Endodermal cell (in vitro differentiated cells): ENCODE results near the gene WBP4. TPM values are rescaled to one million over a fixed set of nuclear protein-coding genes. Genes with fewer than 3 reads are reported as not detected.

Experiments used
- DNase-seq: peaks from one replicate; pipeline ENCODE4 v3.0.0-alpha.2; 2017
- H3K27ac ChIP-seq: 2 replicates; pipeline ENCODE4 v1.5.1; 2013; ENCODE audit warnings: mild to moderate bottlenecking, low read depth, low read length, moderate library complexity
- H3K27me3 ChIP-seq: 2 replicates; pipeline ENCODE4 v1.6.1; 2013; ENCODE audit warnings: mild to moderate bottlenecking, low read length, moderate library complexity; ENCODE audit not compliant: insufficient read depth, control insufficient read depth, poor library complexity, severe bottlenecking
- H3K36me3 ChIP-seq: 2 replicates; pipeline ENCODE4 v1.7.0; 2013; ENCODE audit warnings: mild to moderate bottlenecking, low read length, moderate library complexity; ENCODE audit not compliant: control insufficient read depth, insufficient read depth
- H3K4me1 ChIP-seq: one replicate; pipeline ENCODE4 v1.7.0; 2013; ENCODE audit warnings: low read length; ENCODE audit not compliant: control insufficient read depth, insufficient read depth
- H3K4me3 ChIP-seq: 2 replicates; pipeline ENCODE4 v1.5.1; 2013; ENCODE audit warnings: mild to moderate bottlenecking, low read length, moderate library complexity
- H3K9ac ChIP-seq: 2 replicates; pipeline ENCODE4 v1.6.1; 2013; ENCODE audit warnings: mild to moderate bottlenecking, low read length, moderate library complexity; ENCODE audit not compliant: poor library complexity, severe bottlenecking; ENCODE audit errors: extremely low read depth
- H3K9me3 ChIP-seq: 2 replicates; pipeline ENCODE4 v1.6.1; 2013; ENCODE audit warnings: mild to moderate bottlenecking, low read length, moderate library complexity; ENCODE audit not compliant: control insufficient read depth
- H3K27ac Mint-ChIP-seq: 2 replicates; pipeline ENCODE4 v1.8.0; 2020; ENCODE audit warnings: mixed read lengths
- H3K27me3 Mint-ChIP-seq: 2 replicates; pipeline ENCODE4 v1.8.0; 2021; ENCODE audit warnings: mild to moderate bottlenecking, mixed read lengths; ENCODE audit not compliant: insufficient read depth
- H3K36me3 Mint-ChIP-seq: 2 replicates; pipeline ENCODE4 v1.8.0; 2020; ENCODE audit warnings: low read depth, mixed read lengths
- H3K4me1 Mint-ChIP-seq: 2 replicates; pipeline ENCODE4 v1.8.0; 2020; ENCODE audit warnings: mixed read lengths
- H3K4me3 Mint-ChIP-seq: 2 replicates; pipeline ENCODE4 v1.8.0; 2020; ENCODE audit warnings: mild to moderate bottlenecking, moderate library complexity, mixed read lengths
- H3K9me3 Mint-ChIP-seq: 2 replicates; pipeline ENCODE4 v1.8.0; 2020; ENCODE audit warnings: mild to moderate bottlenecking, mixed read lengths
- CTCF ChIP-seq: fragments of 200-600 bp; sonication (generic); conservative IDR thresholded peaks from 2 replicates; pipeline ENCODE4 v1.5.0; 2021; ENCODE audit warnings: antibody characterized with exemption, mild to moderate bottlenecking
- WGBS, 2 experiments: methylation state at CpG; one replicate each; pipeline versions ENCODE4 v1.1.5 to v1.1.7; 2013; ENCODE audit warnings: missing lambda C conversion rate in 2 of 2, mixed read lengths in 1 of 2; ENCODE audit not compliant: insufficient coverage in 1 of 2, insufficient read length in 1 of 2; 5-methylcytosine and 5-hydroxymethylcytosine counted together
- long read RNA-seq, 4 experiments: library from polyadenylated mRNA in 2 of 4; library from RNA in 1 of 4; library from capped mRNA in 1 of 4; stranded (forward) in 3 of 4; unstranded in 1 of 4; transcript quantifications; one replicate each; pipeline ENCODE4 v2.0.0, GENCODE V29; 2020 to 2021; ENCODE audit warnings: inconsistent platforms in 1 of 4
- polyA plus RNA-seq, 2 experiments: library from polyadenylated mRNA; stranded (reverse); fragments of 50-300 nt; gene quantifications; one replicate each; pipeline ENCODE4 v1.2.3, GENCODE V29; 2013
- total RNA-seq, 2 donors: library from RNA; stranded (reverse); fragmentation: NEBNext Ultra II Directional in 1 of 2; extraction: Animal tissue kit (Norgen Biotek cat#: 25700) in 1 of 2; gene quantifications; 2 replicates in 1 of 2; 3 replicates in 1 of 2; pipeline ENCODE4 v1.2.1, GENCODE V29; 2021

Gene WBP4, protein sequence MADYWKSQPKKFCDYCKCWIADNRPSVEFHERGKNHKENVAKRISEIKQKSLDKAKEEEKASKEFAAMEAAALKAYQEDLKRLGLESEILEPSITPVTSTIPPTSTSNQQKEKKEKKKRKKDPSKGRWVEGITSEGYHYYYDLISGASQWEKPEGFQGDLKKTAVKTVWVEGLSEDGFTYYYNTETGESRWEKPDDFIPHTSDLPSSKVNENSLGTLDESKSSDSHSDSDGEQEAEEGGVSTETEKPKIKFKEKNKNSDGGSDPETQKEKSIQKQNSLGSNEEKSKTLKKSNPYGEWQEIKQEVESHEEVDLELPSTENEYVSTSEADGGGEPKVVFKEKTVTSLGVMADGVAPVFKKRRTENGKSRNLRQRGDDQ
- 10 to 100 TPM in 1 of 2 donors, 1 to 10 TPM in 1; 8.9 to 15.2 TPM for total RNA-seq
- 22.9 TPM for polyA plus RNA-seq (2013, experiment 1 of 2)
- polyA plus RNA-seq (2013, experiment 2 of 2): 20.9 TPM
- long read RNA-seq, experiment 1, partial matches to known transcripts: 3 of 8 reads
- long read RNA-seq, experiment 1, other reads (novel, unspliced or antisense): 1 of 8 reads
- long read RNA-seq, experiment 2, transcript WBP4-201 (10 exons, 2,623 nt): major isoform, 63 of 75 reads
- long read RNA-seq, experiment 2, partial matches to known transcripts: 5 of 75 reads
- long read RNA-seq, experiment 2, other reads (novel, unspliced or antisense): 7 of 75 reads
- long read RNA-seq, experiment 3, partial matches to known transcripts: 8 of 18 reads
- long read RNA-seq, experiment 3, other reads (novel, unspliced or antisense): 6 of 18 reads
- long read RNA-seq, experiment 4, transcript WBP4-201 (10 exons, 2,623 nt): major isoform, 60 of 84 reads
- long read RNA-seq, experiment 4, partial matches to known transcripts: 19 of 84 reads
- long read RNA-seq, experiment 4, other reads (novel, unspliced or antisense): 5 of 84 reads

DNA sequence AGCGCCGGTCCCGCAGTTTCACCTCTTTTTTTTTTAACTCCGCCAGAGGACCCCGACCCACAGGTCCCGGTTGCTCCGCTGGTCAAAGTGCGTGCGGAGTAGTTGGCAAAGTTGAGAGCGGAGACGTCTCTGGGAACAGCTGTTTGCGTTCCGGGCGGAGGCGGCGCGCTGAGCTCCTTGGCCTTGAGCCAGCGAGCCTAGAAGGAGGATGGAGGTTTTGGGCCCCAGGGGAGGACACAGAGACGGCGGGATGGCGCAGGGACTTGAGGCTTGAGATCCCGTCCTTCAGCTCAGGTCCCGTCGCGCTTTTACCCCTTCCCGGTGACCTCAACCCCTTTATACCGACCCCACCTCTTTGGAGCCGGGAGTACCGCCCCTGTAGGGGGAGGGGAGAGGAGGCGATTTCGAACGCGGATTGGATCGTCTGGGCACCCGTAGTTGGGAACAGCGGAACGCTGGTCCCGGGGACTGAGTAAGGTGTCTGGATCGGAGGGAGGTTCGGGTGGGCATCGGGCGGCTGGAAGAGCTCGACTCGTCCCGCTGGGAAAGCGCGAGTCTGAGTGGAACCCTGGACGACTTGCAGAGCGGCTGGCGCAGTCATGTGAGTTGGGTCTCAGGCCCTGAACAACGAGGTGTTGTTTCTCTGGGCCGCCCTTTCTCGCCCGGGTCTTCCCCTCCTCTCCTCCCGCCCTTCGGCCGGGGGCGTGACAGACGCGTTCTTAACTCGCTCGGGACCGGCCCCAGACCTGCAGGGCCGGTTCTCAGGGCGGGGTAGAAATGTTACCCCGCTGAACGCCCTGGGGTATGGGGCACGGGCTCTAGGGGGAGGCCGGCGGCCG, at the start of gene WBP4:
TSS of gene WBP4 (plus strand) at position 435 of the 839 bp plus-strand sequence. CDS start at position 600, 165 bp downstream.
- peak within 1 kb of the TSS; percentile 100 for H3K27ac Mint-ChIP-seq
- Histone ChIP-seq H3K27me3 (no peaks in the 10 kb centered on the region), H3K9ac (peak within 1 kb of the TSS; percentile 83), H3K9me3 (no peaks in the 10 kb centered on the region), H3K27ac (peak within 1 kb of the TSS; percentile 93), H3K36me3 (peaks cover 29% of the 10 kb centered on the region), H3K4me3 (peak within 1 kb of the TSS; percentile 99), H3K4me1 (peaks cover 12% of the 10 kb centered on the region)
- peaks cover 30% of the 10 kb centered on the region for H3K4me1 Mint-ChIP-seq
- peaks cover 23% of the 10 kb centered on the region for H3K36me3 Mint-ChIP-seq
- H3K9me3 Mint-ChIP-seq: no peaks in the 10 kb centered on the region
- peak within 1 kb of the TSS; percentile 98 for H3K4me3 Mint-ChIP-seq
- peak; percentile 98 for DNase-seq
- 0 to 1% methylated on average over 24 to 71 of the region's 71 CpGs for WGBS, 2 experiments
- no peak for TF ChIP-seq CTCF
- H3K27me3 Mint-ChIP-seq: no peaks in the 10 kb centered on the region

- H3K9me3 ChIP-seq: no peaks in the 10 kb centered on the region
- H3K27me3 Mint-ChIP-seq: no peaks in the 10 kb centered on the region
- H3K4me3 Mint-ChIP-seq: no peak overlapping the region
- no peak overlapping the region for H3K9ac ChIP-seq
- H3K36me3 ChIP-seq: no peaks in the 10 kb centered on the region
- peaks cover 27% of the 10 kb centered on the region for H3K4me1 Mint-ChIP-seq
- WGBS, 2 experiments: 88% methylated on average over 2 of the region's 2 CpGs; no CpG with 5 or more reads in 1 of the 2 experiments
- no peaks in the 10 kb centered on the region for H3K27me3 ChIP-seq
- H3K27ac ChIP-seq: no peak overlapping the region
- peaks cover 14% of the 10 kb centered on the region for H3K36me3 Mint-ChIP-seq
- no peak overlapping the region for H3K27ac Mint-ChIP-seq
- no peak for DNase-seq
- H3K4me1 ChIP-seq: peaks cover 7% of the 10 kb centered on the region
- no peak overlapping the region for H3K4me3 ChIP-seq
- H3K9me3 Mint-ChIP-seq: no peaks in the 10 kb centered on the region
- no peak for TF ChIP-seq CTCF
These were observed 48.8 kb upstream of the WBP4 start for GRCh38 chr13:41012536-41012935.

- Histone ChIP-seq H3K9ac (no peak overlapping the region), H3K4me1 (peaks cover 7% of the 10 kb centered on the region), H3K36me3 (no peaks in the 10 kb centered on the region), H3K9me3 (no peaks in the 10 kb centered on the region), H3K4me3 (no peak overlapping the region), H3K27ac (no peak overlapping the region), H3K27me3 (no peaks in the 10 kb centered on the region)
- H3K36me3 Mint-ChIP-seq: peaks cover 14% of the 10 kb centered on the region
- no peak for DNase-seq
- TF ChIP-seq CTCF: no peak
- H3K4me3 Mint-ChIP-seq: no peak overlapping the region
- H3K4me1 Mint-ChIP-seq: peaks cover 33% of the 10 kb centered on the region
- no peaks in the 10 kb centered on the region for H3K27me3 Mint-ChIP-seq
- no peak overlapping the region for H3K27ac Mint-ChIP-seq
- no peaks in the 10 kb centered on the region for H3K9me3 Mint-ChIP-seq
- WGBS, 2 experiments: 87% methylated on average over 2 of the region's 2 CpGs; no CpG with 5 or more reads in 1 of the 2 experiments
These were observed 47.5 kb upstream of the WBP4 start for GRCh38 chr13:41013835-41014234.
